Renal cortex interstitium (tissue), 15 donors: ENCODE measurements around the gene BRD3OS. TPM values are rescaled to one million over a fixed set of nuclear protein-coding genes. Genes with fewer than 3 reads are reported as not detected.

Source experiments
- DNase-seq, 11 donors: peaks; one replicate each; pipeline ENCODE4 v3.0.0-alpha.2; 2013; ENCODE audit warnings: low read depth in 9 of 11, low spot score in 4 of 11; ENCODE audit errors: extremely low read depth in 1 of 11
- long read RNA-seq, 16 experiments: transcript quantifications; one replicate each; lab custom pipeline, GENCODE V29; 2026
- polyA plus RNA-seq, 3 donors: library from polyadenylated mRNA; unstranded; fragments of 120-200 nt; gene quantifications; one replicate each; pipeline ENCODE4 v1.2.1, GENCODE V29; 2013; ENCODE audit not compliant: insufficient read length in 3 of 3

The BRD3OS gene
- polyA plus RNA-seq, result 10 to 100 TPM; 22.7 to 24.0 (median 23.4) TPM
- long read RNA-seq, donor 1, full-length matches to known transcripts, result 91 of 134 reads
- long read RNA-seq, donor 1, partial matches to known transcripts, result 43 of 134 reads
- long read RNA-seq, donor 1, other reads (novel, unspliced or antisense), result 0 of 134 reads
- long read RNA-seq, donor 2, full-length matches to known transcripts, result 70 of 70 reads
- long read RNA-seq, donor 2, partial matches to known transcripts, result 0 of 70 reads
- long read RNA-seq, donor 2, other reads (novel, unspliced or antisense), result 0 of 70 reads
- long read RNA-seq, donor 3, full-length matches to known transcripts, result 138 of 231 reads
- long read RNA-seq, donor 3, partial matches to known transcripts, result 86 of 231 reads
- long read RNA-seq, donor 3, other reads (novel, unspliced or antisense), result 7 of 231 reads
- long read RNA-seq, donor 4, full-length matches to known transcripts, result 85 of 85 reads
- long read RNA-seq, donor 4, partial matches to known transcripts, result 0 of 85 reads
- long read RNA-seq, donor 4, other reads (novel, unspliced or antisense), result 0 of 85 reads
- long read RNA-seq, donor 5, result 0 reads
- long read RNA-seq, donor 6, full-length matches to known transcripts, result 144 of 209 reads
- long read RNA-seq, donor 6, partial matches to known transcripts, result 65 of 209 reads
- long read RNA-seq, donor 6, other reads (novel, unspliced or antisense), result 0 of 209 reads
- long read RNA-seq, donor 7, full-length matches to known transcripts, result 112 of 112 reads
- long read RNA-seq, donor 7, partial matches to known transcripts, result 0 of 112 reads
- long read RNA-seq, donor 7, other reads (novel, unspliced or antisense), result 0 of 112 reads
- long read RNA-seq, donor 8, full-length matches to known transcripts, result 188 of 224 reads
- long read RNA-seq, donor 8, partial matches to known transcripts, result 31 of 224 reads
- long read RNA-seq, donor 8, other reads (novel, unspliced or antisense), result 5 of 224 reads
- long read RNA-seq, donor 9, full-length matches to known transcripts, result 72 of 72 reads
- long read RNA-seq, donor 9, partial matches to known transcripts, result 0 of 72 reads
- long read RNA-seq, donor 9, other reads (novel, unspliced or antisense), result 0 of 72 reads
- long read RNA-seq, donor 10, full-length matches to known transcripts, result 105 of 105 reads
- long read RNA-seq, donor 10, partial matches to known transcripts, result 0 of 105 reads
- long read RNA-seq, donor 10, other reads (novel, unspliced or antisense), result 0 of 105 reads
- long read RNA-seq, donor 11, full-length matches to known transcripts, result 73 of 73 reads
- long read RNA-seq, donor 11, partial matches to known transcripts, result 0 of 73 reads
- long read RNA-seq, donor 11, other reads (novel, unspliced or antisense), result 0 of 73 reads
- long read RNA-seq, donor 12, full-length matches to known transcripts, result 92 of 112 reads
- long read RNA-seq, donor 12, partial matches to known transcripts, result 20 of 112 reads
- long read RNA-seq, donor 12, other reads (novel, unspliced or antisense), result 0 of 112 reads
- long read RNA-seq, donor 13, result 0 reads
- long read RNA-seq, donor 14, full-length matches to known transcripts, result 95 of 114 reads
- long read RNA-seq, donor 14, partial matches to known transcripts, result 19 of 114 reads
- long read RNA-seq, donor 14, other reads (novel, unspliced or antisense), result 0 of 114 reads
- long read RNA-seq, donor 15, full-length matches to known transcripts, result 48 of 48 reads
- long read RNA-seq, donor 15, partial matches to known transcripts, result 0 of 48 reads
- long read RNA-seq, donor 15, other reads (novel, unspliced or antisense), result 0 of 48 reads
- long read RNA-seq, donor 16, full-length matches to known transcripts, result 317 of 322 reads
- long read RNA-seq, donor 16, partial matches to known transcripts, result 5 of 322 reads
- long read RNA-seq, donor 16, other reads (novel, unspliced or antisense), result 0 of 322 reads

- DNase-seq, result peak; percentile 97 to 100 (median 99)
Measured at GRCh38 chr9:134024828-134025605, at the start of gene BRD3OS. Gene BRD3OS (plus strand): TSS chr9:134025481. CDS start chr9:134026748, 1,267 bp downstream.

GRCh38 chr9:133975511-133975910 is 49.8 kb upstream of the BRD3OS start:
- no peak for DNase-seq

- no peak for DNase-seq
Measured at GRCh38 chr9:133976191-133976861, 49.0 kb upstream of the BRD3OS start.

GRCh38 chr9:133976887-133977286 is 48.4 kb upstream of the BRD3OS start:
- DNase-seq, result no peak

- no peak for DNase-seq
Measured at GRCh38 chr9:133977421-133978201, 47.7 kb upstream of the BRD3OS start.

- DNase-seq, result no peak
Measured at GRCh38 chr9:133978226-133978898, 46.9 kb upstream of the BRD3OS start.

- DNase-seq, result no peak
Measured at GRCh38 chr9:133978899-133979272, 46.4 kb upstream of the BRD3OS start.

GRCh38 chr9:133979273-133979920 is 45.9 kb upstream of the BRD3OS start:
- DNase-seq, result no peak

GRCh38 chr9:133979921-133980863 is 45.1 kb upstream of the BRD3OS start:
- no peak for DNase-seq

GRCh38 chr9:133980864-133981588 is 44.3 kb upstream of the BRD3OS start:
- DNase-seq, result no peak

- DNase-seq, result no peak
Measured at GRCh38 chr9:133981589-133981957, 43.7 kb upstream of the BRD3OS start.

- DNase-seq, result no peak
Measured at GRCh38 chr9:133981958-133982681, 43.2 kb upstream of the BRD3OS start.
